Naive thymus-derived CD8-positive, alpha-beta T cell (primary cell): Measurements from ENCODE around the gene KRTAP10-1. TPM values are rescaled to one million over a fixed set of nuclear protein-coding genes. Genes with fewer than 3 reads are reported as not detected.
"Not testable (repeated sequence)": the region's sequence is repeated elsewhere in the genome, so short reads cannot be mapped to it uniquely, and the experiment has no call there.

Source experiments
- ATAC-seq, 2 donors: fragments of 150-1000 bp; cut with Tn5 transposase in 1 of 2; sonication (Bioruptor Pico), chemical (Tn5 transposase) in 1 of 2; 1 replicate in 1 of 2; 2 replicates in 1 of 2; pipeline ENCODE4 v1.10.0; 2021; ENCODE audit warnings: mild to moderate bottlenecking in 2 of 2, moderate library complexity in 2 of 2
- POLR2A ChIA-PET: fragments of 350-600 bp; sonication (Branson Sonifier 250); formaldehyde crosslinking; loops from one replicate; lab custom pipeline; 2021; ENCODE audit warnings: antibody characterized with exemption; lab: Charles Lee
- DNase-seq, 10 donors: peaks; one replicate each; pipeline versions ENCODE4 v3.0.0 to v3.0.0-alpha.2; 2020 to 2022
- H3K27ac Mint-ChIP-seq, 10 donors: one replicate each; pipeline ENCODE4 v1.8.0; 2020 to 2022; ENCODE audit warnings: mild to moderate bottlenecking in 10 of 10, mixed read lengths in 10 of 10, moderate library complexity in 4 of 10, inconsistent platforms in 1 of 10
- H3K27me3 Mint-ChIP-seq, 5 donors: one replicate each; pipeline ENCODE4 v1.8.0; 2021 to 2022; ENCODE audit warnings: mixed read lengths in 5 of 5
- H3K36me3 Mint-ChIP-seq, 3 donors: one replicate each; pipeline ENCODE4 v1.8.0; 2020 to 2022; ENCODE audit warnings: mixed read lengths in 3 of 3, mild to moderate bottlenecking in 2 of 3, inconsistent platforms in 1 of 3
- H3K4me1 Mint-ChIP-seq, 4 donors: one replicate each; pipeline ENCODE4 v1.8.0; 2021 to 2022; ENCODE audit warnings: mixed read lengths in 4 of 4
- H3K4me3 Mint-ChIP-seq, 10 donors: one replicate each; pipeline ENCODE4 v1.8.0; 2020 to 2022; ENCODE audit warnings: mild to moderate bottlenecking in 10 of 10, mixed read lengths in 10 of 10, moderate library complexity in 6 of 10, inconsistent platforms in 1 of 10
- H3K9me3 Mint-ChIP-seq, 9 donors: one replicate each; pipeline ENCODE4 v1.8.0; 2020 to 2022; ENCODE audit warnings: mixed read lengths in 9 of 9, mild to moderate bottlenecking in 3 of 9, inconsistent platforms in 1 of 9, moderate library complexity in 1 of 9
- polyA plus RNA-seq, 3 donors: library from polyadenylated mRNA; unstranded; fragments of 300-500 nt; fragmentation: Illumina TruSeq; gene quantifications; one replicate each; pipeline ENCODE4 v1.2.3, GENCODE V29; 2021
- total RNA-seq, 8 experiments: library from RNA in 2 of 8; stranded (reverse) in 2 of 8; gene quantifications; one replicate each; pipeline ENCODE4 v1.2.3 and lab custom pipeline; 2021 to 2026

The KRTAP10-1 gene
- total and polyA plus RNA-seq, 5 experiments from 2014 or later = not detected

- POLR2A ChIA-PET = no interaction called here
- no peak for ATAC-seq
- no peak for DNase-seq
- Mint-ChIP-seq H3K4me3 (no peak overlapping the region), H3K9me3 (peaks cover 0 to 35% (median 18%) of the 10 kb centered on the region in 9 donors), H3K4me1 (peaks cover 12 to 47% (median 24%) of the 10 kb centered on the region in 4 donors), H3K36me3 (peaks cover 0 to 15% (median 5%) of the 10 kb centered on the region in 3 donors), H3K27ac (peak overlapping the region in 2 of 10 donors; percentile 33 to 37), H3K27me3 (peaks cover 0 to 12% (median 0%) of the 10 kb centered on the region in 5 donors)
Observed at GRCh38 chr21:44578371-44579055, 38.5 kb upstream of the KRTAP10-1 start.

GRCh38 chr21:44576025-44576420 is 36.0 kb upstream of the KRTAP10-1 start:
- DNase-seq = no peak
- H3K27ac Mint-ChIP-seq = peak overlapping the region in 1 of 10 donors; percentile 62
- no peak overlapping the region for H3K4me3 Mint-ChIP-seq
- POLR2A ChIA-PET = no interaction called here
- H3K27me3 Mint-ChIP-seq = peaks cover 0 to 12% (median 1%) of the 10 kb centered on the region in 5 donors
- peaks cover under 1 to 26% (median 13%) of the 10 kb centered on the region in 4 donors for H3K4me1 Mint-ChIP-seq
- peaks cover 0 to 30% (median 10%) of the 10 kb centered on the region in 9 donors for H3K9me3 Mint-ChIP-seq
- peaks cover 0 to 8% (median 5%) of the 10 kb centered on the region in 3 donors for H3K36me3 Mint-ChIP-seq
- ATAC-seq = no peak

- ATAC-seq (no peak), DNase-seq (no peak)
- H3K9me3 Mint-ChIP-seq = peaks cover 0 to 26% (median 9%) of the 10 kb centered on the region in 9 donors
- H3K4me3 Mint-ChIP-seq = no peak overlapping the region
- POLR2A ChIA-PET = no interaction called here
- H3K27me3 Mint-ChIP-seq = peaks cover 0 to 12% (median 1%) of the 10 kb centered on the region in 5 donors
- H3K36me3 Mint-ChIP-seq = peaks cover 0 to 6% (median 5%) of the 10 kb centered on the region in 3 donors
- peaks cover 0 to 23% (median 9%) of the 10 kb centered on the region in 4 donors for H3K4me1 Mint-ChIP-seq
- H3K27ac Mint-ChIP-seq = peak overlapping the region in 3 of 10 donors; percentile 60 to 76 (median 62)
Observed at GRCh38 chr21:44575307-44576024, 35.5 kb upstream of the KRTAP10-1 start.

GRCh38 chr21:44574457-44575306 is 34.7 kb upstream of the KRTAP10-1 start:
- DNase-seq (no peak), ATAC-seq (no peak)
- Mint-ChIP-seq H3K4me3 (peak overlapping the region in 1 of 10 donors; percentile 62), H3K4me1 (peaks cover 0 to 15% (median 6%) of the 10 kb centered on the region in 4 donors), H3K27ac (peak overlapping the region in 5 of 10 donors; percentile 51 to 77 (median 62)), H3K36me3 (peaks cover 0 to 6% (median 5%) of the 10 kb centered on the region in 3 donors), H3K9me3 (peaks cover 0 to 25% (median 9%) of the 10 kb centered on the region in 9 donors), H3K27me3 (peaks cover 0 to 12% (median 1%) of the 10 kb centered on the region in 5 donors)
- POLR2A ChIA-PET = no interaction called here

GRCh38 chr21:44573630-44574456 is 33.8 kb upstream of the KRTAP10-1 start, which contains the start of gene KRTAP10-4:
Gene KRTAP10-4 (plus strand): TSS chr21:44573729. CDS start chr21:44573759, 30 bp downstream.
- H3K4me3 Mint-ChIP-seq, DNase-seq, ATAC-seq, H3K36me3 Mint-ChIP-seq, POLR2A ChIA-PET: not testable (repeated sequence)
- H3K4me1 Mint-ChIP-seq = peaks cover 0 to 15% (median 6%) of the 10 kb centered on the region in 4 donors
- peaks cover 0 to 12% (median 1%) of the 10 kb centered on the region in 5 donors for H3K27me3 Mint-ChIP-seq
- H3K9me3 Mint-ChIP-seq = peaks cover 0 to 25% (median 9%) of the 10 kb centered on the region in 9 donors
- peak within 1 kb of the TSS in 5 of 10 donors; percentile 23 to 76 (median 51) for H3K27ac Mint-ChIP-seq

GRCh38 chr21:44572959-44573583 is 33.1 kb upstream of the KRTAP10-1 start:
- DNase-seq (no peak), ATAC-seq (no peak)
- Mint-ChIP-seq H3K36me3 (peaks cover 0 to 4% (median 3%) of the 10 kb centered on the region in 3 donors), H3K4me3 (no peak overlapping the region), H3K27me3 (peaks cover 0 to 12% (median 1%) of the 10 kb centered on the region in 5 donors), H3K9me3 (peaks cover 0 to 23% (median 8%) of the 10 kb centered on the region in 9 donors), H3K27ac (peak overlapping the region in 1 of 10 donors; percentile 34), H3K4me1 (peaks cover 0 to 15% (median 6%) of the 10 kb centered on the region in 4 donors)
- POLR2A ChIA-PET = no interaction called here

- Mint-ChIP-seq H3K9me3 (peaks cover 0 to 15% (median 4%) of the 10 kb centered on the region in 9 donors), H3K4me3 (no peak overlapping the region), H3K4me1 (peaks cover 0 to 15% (median 6%) of the 10 kb centered on the region in 4 donors), H3K27me3 (peaks cover 0 to 12% (median 1%) of the 10 kb centered on the region in 5 donors), H3K27ac (peak overlapping the region in 3 of 10 donors; percentile 23 to 52 (median 26)), H3K36me3 (no peaks in the 10 kb centered on the region)
- ATAC-seq (no peak), DNase-seq (no peak)
- POLR2A ChIA-PET = no interaction called here
Observed at GRCh38 chr21:44571844-44572782, 32.1 kb upstream of the KRTAP10-1 start.

- Mint-ChIP-seq H3K36me3 (no peaks in the 10 kb centered on the region), H3K27ac (peak overlapping the region in 1 of 10 donors; percentile 26), H3K4me1 (peaks cover 4 to 15% (median 7%) of the 10 kb centered on the region in 4 donors), H3K4me3 (no peak overlapping the region), H3K27me3 (peaks cover 0 to 12% (median 1%) of the 10 kb centered on the region in 5 donors), H3K9me3 (peaks cover 0 to 11% (median 0%) of the 10 kb centered on the region in 9 donors)
- no peak for DNase-seq
- POLR2A ChIA-PET = no interaction called here
- no peak for ATAC-seq
Observed at GRCh38 chr21:44571296-44571695, 31.3 kb upstream of the KRTAP10-1 start.

- H3K4me1 Mint-ChIP-seq = peaks cover 3 to 14% (median 13%) of the 10 kb centered on the region in 4 donors
- POLR2A ChIA-PET = no interaction called here
- ATAC-seq = no peak
- DNase-seq = no peak
- H3K36me3 Mint-ChIP-seq = no peaks in the 10 kb centered on the region
- H3K27me3 Mint-ChIP-seq = peaks cover 0 to 9% (median 1%) of the 10 kb centered on the region in 5 donors
- H3K4me3 Mint-ChIP-seq = no peak overlapping the region
- peaks cover 0 to 6% (median 0%) of the 10 kb centered on the region in 9 donors for H3K9me3 Mint-ChIP-seq
- peak overlapping the region in 3 of 10 donors; percentile 8 to 77 (median 35) for H3K27ac Mint-ChIP-seq
Observed at GRCh38 chr21:44569861-44570517, 30.0 kb upstream of the KRTAP10-1 start.
